NT2/D1 (cell line): ENCODE measurements around the gene SIRPG.

Source experiments
- SUZ12 ChIP-seq: IDR thresholded peaks from 2 replicates; pipeline ENCODE4 v1.6.1; 2011; ENCODE audit not compliant: insufficient read length, insufficient read depth; ENCODE audit errors: extremely low read depth
- YY1 ChIP-seq: IDR thresholded peaks from 2 replicates; pipeline ENCODE4 v1.6.1; 2011; ENCODE audit not compliant: insufficient read length, insufficient read depth
- ZNF274 ChIP-seq: IDR thresholded peaks from 2 replicates; pipeline ENCODE4 v1.6.1; 2011; ENCODE audit warnings: mild to moderate bottlenecking, low read depth, low read length

DNA sequence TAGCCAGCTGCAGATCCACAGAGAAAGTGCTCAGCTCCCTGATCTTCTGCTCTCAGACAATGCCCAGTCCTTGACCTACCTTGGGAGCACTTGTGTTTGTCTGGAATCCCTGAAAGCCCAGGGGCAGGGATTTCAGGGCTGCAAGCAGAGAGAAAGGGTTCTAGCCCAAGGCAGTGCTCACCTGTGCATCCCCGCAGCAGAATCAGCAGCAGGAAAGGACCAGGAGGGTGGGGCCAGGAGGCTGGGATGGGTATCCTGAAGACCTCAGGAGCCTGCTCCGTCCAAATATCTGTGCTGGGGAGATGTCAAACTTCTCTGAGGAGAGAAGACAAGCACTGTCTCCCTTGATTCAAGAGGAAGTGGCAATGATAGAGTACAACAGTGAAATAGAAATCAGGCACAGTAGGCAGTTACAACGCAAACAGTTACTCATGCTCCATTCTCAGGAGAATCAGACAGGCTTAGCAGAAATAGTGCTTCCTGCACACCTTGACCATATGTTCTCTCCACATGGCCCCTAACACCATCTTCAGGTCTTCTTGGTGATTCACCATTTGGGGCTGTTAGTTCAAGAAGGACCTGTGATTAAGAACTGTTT lies 28.7 kb upstream of the SIRPG start:
- TF ChIP-seq SUZ12 = no peak
- no peak for TF ChIP-seq ZNF274
- TF ChIP-seq YY1 = no peak
